ENCODE measurements around the gene RNU6-9.

Gene RNU6-9

DNA sequence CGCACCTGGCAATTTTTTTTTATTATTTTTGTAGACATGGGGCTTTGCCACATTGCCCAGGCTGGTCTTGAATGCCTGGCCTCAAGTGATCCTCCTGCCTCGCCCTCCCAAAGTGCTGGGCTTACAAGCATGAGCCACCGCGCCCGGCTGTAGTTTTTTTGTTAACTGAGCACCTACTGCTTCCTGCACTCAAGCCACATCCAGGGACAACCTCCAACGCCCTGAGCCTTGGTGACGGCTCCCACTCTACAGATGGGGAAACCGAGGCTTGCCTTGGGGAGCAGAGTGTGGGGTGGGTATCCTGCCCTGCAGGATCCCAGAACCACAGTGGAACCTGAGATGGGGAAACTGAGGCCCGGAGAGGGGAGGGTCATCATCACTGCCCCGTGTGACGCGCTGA lies 38.1 kb upstream of the RNU6-9 start:
- CTCF ChIA-PET = no interaction called here
- TF ChIP-seq, protein P1, sequence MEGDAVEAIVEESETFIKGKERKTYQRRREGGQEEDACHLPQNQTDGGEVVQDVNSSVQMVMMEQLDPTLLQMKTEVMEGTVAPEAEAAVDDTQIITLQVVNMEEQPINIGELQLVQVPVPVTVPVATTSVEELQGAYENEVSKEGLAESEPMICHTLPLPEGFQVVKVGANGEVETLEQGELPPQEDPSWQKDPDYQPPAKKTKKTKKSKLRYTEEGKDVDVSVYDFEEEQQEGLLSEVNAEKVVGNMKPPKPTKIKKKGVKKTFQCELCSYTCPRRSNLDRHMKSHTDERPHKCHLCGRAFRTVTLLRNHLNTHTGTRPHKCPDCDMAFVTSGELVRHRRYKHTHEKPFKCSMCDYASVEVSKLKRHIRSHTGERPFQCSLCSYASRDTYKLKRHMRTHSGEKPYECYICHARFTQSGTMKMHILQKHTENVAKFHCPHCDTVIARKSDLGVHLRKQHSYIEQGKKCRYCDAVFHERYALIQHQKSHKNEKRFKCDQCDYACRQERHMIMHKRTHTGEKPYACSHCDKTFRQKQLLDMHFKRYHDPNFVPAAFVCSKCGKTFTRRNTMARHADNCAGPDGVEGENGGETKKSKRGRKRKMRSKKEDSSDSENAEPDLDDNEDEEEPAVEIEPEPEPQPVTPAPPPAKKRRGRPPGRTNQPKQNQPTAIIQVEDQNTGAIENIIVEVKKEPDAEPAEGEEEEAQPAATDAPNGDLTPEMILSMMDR (conservative IDR thresholded peaks at IDR 0.05; ENCODE audit: low read depth) = no peak
- POLR2A ChIA-PET (ENCODE audit: low non-redundant PET) = no interaction called here
- H3K27ac ChIP-seq = no peak overlapping the region
- no peak for DNase-seq (ENCODE audit: low spot score)

DNA sequence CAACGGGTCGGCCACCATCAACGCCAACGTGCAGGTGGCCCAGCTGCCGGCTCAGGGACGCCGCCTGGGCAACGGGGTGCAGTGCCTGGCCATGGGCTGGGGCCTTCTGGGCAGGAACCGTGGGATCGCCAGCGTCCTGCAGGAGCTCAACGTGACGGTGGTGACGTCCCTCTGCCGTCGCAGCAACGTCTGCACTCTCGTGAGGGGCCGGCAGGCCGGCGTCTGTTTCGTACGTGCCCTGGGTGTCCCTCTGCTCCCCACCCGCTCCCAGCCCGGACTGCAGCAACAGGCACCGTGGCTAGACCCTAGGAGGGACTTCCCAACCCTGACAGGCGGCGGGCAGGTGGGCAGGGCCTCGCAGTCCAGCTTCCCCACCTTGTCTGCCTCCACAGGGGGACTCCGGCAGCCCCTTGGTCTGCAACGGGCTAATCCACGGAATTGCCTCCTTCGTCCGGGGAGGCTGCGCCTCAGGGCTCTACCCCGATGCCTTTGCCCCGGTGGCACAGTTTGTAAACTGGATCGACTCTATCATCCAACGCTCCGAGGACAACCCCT lies 37.6 kb upstream of the RNU6-9 start:
- DNase-seq (ENCODE audit: low spot score) = no peak
- POLR2A ChIA-PET (ENCODE audit: low non-redundant PET) = no interaction called here
- CTCF ChIA-PET = interaction anchor here (0.6 to 0.9 kb wide), 2 partner anchors 65 to 83 kb away, joined by 4 to 5 read pairs; no protein-coding TSS in a partner anchor
- no peak overlapping the region for H3K27ac ChIP-seq
- TF ChIP-seq, protein P1 (conservative IDR thresholded peaks at IDR 0.05; ENCODE audit: low read depth) = no peak

DNA sequence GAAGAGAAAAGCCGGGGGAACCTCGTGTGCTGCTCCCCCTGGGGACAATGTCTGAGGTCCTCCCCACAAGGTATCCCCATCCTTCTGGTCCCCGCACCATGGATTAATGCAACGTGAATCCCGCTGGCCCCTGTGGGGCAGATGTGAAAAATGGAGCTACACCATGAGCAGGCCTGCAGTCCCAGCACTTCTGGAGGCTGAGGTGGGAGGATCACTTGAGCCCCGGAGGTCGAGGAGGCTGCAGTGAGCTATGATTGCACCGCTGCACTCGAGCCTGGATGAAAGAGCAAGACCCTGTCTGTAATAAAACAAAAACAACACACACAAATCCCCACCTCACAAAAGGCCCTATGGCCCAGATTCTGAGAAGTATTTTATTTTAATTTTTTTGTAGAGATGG lies 35.0 kb upstream of the RNU6-9 start:
- no peak overlapping the region for H3K27ac ChIP-seq
- ChIA-PET CTCF (interaction anchor here (0.7 kb wide), 1 partner anchor 62 kb away, joined by 4 read pairs; no protein-coding TSS in a partner anchor), POLR2A (ENCODE audit: low non-redundant PET) (no interaction called here)
- TF ChIP-seq, protein P1 (conservative IDR thresholded peaks at IDR 0.05; ENCODE audit: low read depth) = no peak
- DNase-seq (ENCODE audit: low spot score) = no peak

DNA sequence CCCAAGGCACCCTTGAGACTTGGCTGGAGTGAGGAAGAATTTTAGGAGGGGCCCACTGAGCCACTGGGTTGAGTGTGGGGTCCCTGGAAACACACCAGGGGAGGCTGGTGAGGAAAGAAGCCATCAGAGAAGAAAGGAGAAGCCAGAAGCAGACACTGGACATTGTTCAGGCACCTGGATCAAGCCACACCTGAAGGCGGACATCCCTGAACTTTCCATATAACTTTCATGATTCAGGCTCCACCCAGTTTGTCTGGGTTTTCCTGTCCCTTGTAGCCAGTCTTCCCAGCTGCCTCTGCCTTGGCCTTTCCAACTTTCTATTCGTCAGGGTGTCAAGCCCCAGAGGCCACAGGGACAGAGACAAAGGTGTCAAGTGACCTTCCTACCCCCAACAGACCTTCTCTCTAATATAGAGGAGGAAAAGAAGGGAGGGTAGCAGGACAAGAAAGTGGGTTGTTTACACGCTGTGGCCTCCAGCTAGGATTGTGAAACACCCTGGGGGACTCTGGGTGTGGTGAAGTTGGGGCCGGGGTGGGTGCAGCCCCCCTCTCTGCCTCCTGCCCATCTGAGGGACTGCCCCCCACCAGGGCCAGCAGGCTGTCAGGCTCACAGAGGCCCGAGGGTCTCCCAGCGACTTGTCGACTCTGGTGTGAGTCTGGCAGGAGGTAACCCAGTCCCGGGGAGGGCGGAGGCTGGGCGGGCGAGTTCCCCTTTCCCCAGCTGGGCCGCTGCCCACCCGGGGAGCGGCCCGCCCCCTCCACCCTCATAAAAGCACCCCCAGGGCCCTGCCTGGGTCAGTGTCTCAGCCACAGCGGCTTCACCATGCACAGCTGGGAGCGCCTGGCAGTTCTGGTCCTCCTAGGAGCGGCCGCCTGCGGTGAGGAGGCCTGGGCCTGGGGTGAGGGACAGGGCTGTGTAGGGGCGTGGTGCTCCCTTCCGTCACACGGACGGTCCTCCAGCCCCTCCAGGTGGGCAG lies 34.1 kb upstream of the RNU6-9 start, which contains the start of gene CFD:
TSS of gene CFD (plus strand) at position 797 of the 976 bp plus-strand sequence. CDS start at position 823, 26 bp downstream.
- TF ChIP-seq, protein P1 (conservative IDR thresholded peaks at IDR 0.05; ENCODE audit: low read depth) = no peak
- ChIA-PET CTCF (interaction anchor here (0.6 to 0.8 kb wide), 3 partner anchors 15 to 212 kb away, joined by 3 read pairs; no protein-coding TSS in a partner anchor), POLR2A (ENCODE audit: low non-redundant PET) (no interaction called here)
- no peak for DNase-seq (ENCODE audit: low spot score)
- H3K27ac ChIP-seq = peak within 1 kb of the TSS; percentile 62

DNA sequence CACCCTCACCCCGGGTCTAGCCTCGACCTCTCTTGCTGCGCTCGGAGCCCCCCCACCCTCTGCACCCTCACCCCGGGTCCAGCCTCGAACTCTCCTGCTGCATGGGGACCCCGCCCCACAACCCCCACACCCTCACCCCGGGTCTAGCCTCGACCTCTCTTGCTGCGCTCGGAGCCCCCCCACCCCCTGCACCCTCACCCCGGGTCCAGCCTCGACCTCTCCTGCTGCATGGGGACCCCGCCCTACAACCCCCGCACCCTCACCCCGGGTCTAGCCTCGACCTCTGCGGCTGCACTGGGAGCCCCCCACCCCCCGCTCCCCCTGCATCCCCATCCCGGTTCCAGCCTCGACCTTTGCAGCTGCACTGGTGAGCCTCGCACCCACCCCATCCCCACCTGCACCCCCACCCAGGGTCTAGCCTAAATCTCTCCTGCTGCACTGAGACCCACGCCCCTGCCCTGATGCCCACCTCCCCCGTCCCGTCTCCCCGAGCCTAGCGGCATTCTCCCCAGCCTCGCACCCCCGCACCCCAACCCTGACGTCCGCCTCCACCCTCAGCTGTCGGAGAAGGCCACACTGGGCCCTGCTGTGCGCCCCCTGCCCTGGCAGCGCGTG lies 32.0 kb upstream of the RNU6-9 start:
- POLR2A ChIA-PET (ENCODE audit: low non-redundant PET) = no interaction called here
- peak overlapping the region; percentile 73 for H3K27ac ChIP-seq
- TF ChIP-seq, protein P1 (conservative IDR thresholded peaks at IDR 0.05; ENCODE audit: low read depth) = no peak
- CTCF ChIA-PET = interaction anchor here (0.6 to 1.0 kb wide), 3 partner anchors 18 to 91 kb away, joined by 3 to 4 read pairs (median 4); no protein-coding TSS in a partner anchor
- no peak for DNase-seq (ENCODE audit: low spot score)
